ENCODE data around the gene CREB3L2.

DNA sequence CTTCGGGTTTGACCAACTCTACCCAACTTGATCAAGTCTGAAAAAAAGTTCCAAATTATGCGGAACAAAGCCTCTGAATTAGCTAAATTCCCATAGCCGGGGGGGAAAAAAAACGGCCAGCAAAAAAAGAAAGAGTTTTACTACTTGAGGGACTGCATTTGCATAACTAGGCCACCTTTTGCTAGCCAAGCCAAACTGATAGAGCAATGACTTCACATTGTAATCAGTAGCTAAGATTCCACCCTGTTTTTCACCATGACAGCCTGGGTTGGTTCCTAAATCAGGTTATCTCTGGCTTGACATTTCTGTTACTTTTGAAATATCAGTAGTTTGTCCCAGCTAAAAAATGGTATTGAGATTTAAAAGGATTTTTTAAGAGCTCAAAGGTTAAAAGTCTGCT is 31.4 kb upstream of the CREB3L2 start:
- TF ChIP-seq, protein P1, sequence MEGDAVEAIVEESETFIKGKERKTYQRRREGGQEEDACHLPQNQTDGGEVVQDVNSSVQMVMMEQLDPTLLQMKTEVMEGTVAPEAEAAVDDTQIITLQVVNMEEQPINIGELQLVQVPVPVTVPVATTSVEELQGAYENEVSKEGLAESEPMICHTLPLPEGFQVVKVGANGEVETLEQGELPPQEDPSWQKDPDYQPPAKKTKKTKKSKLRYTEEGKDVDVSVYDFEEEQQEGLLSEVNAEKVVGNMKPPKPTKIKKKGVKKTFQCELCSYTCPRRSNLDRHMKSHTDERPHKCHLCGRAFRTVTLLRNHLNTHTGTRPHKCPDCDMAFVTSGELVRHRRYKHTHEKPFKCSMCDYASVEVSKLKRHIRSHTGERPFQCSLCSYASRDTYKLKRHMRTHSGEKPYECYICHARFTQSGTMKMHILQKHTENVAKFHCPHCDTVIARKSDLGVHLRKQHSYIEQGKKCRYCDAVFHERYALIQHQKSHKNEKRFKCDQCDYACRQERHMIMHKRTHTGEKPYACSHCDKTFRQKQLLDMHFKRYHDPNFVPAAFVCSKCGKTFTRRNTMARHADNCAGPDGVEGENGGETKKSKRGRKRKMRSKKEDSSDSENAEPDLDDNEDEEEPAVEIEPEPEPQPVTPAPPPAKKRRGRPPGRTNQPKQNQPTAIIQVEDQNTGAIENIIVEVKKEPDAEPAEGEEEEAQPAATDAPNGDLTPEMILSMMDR (IDR thresholded peaks at IDR 0.05): no peak
- TF ChIP-seq SMAD3 (CRISPR knock-in tag; IDR thresholded peaks at IDR 0.05; ENCODE audit: borderline replicate concordance) (no peak), ZNF263 (CRISPR knock-in tag; IDR thresholded peaks at IDR 0.05; ENCODE audit: low read depth) (no peak), SMAD4 (CRISPR knock-in tag; IDR thresholded peaks at IDR 0.05) (no peak), SOX15 (CRISPR knock-in tag; IDR thresholded peaks at IDR 0.05) (no peak), NR2C2 (CRISPR knock-in tag; IDR thresholded peaks at IDR 0.05) (no peak)
- TF ChIP-seq, protein P2, sequence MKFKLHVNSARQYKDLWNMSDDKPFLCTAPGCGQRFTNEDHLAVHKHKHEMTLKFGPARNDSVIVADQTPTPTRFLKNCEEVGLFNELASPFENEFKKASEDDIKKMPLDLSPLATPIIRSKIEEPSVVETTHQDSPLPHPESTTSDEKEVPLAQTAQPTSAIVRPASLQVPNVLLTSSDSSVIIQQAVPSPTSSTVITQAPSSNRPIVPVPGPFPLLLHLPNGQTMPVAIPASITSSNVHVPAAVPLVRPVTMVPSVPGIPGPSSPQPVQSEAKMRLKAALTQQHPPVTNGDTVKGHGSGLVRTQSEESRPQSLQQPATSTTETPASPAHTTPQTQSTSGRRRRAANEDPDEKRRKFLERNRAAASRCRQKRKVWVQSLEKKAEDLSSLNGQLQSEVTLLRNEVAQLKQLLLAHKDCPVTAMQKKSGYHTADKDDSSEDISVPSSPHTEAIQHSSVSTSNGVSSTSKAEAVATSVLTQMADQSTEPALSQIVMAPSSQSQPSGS (CRISPR knock-in tag; IDR thresholded peaks at IDR 0.05; ENCODE audit: borderline replicate concordance, low read depth): no peak
